Measurements from ENCODE around the gene KRT6B. TPM values are rescaled to one million over a fixed set of nuclear protein-coding genes. Genes with fewer than 3 reads are reported as not detected.
"Not testable (repeated sequence)": the region's sequence is repeated elsewhere in the genome, so short reads cannot be mapped to it uniquely, and the experiment has no call there.

KRT6B gene
- total and polyA plus RNA-seq, 2 donors (not counting 3 experiments of a cell fraction or from before 2014, with no cell fraction given): 0.03 TPM; not detected in 1

DNA sequence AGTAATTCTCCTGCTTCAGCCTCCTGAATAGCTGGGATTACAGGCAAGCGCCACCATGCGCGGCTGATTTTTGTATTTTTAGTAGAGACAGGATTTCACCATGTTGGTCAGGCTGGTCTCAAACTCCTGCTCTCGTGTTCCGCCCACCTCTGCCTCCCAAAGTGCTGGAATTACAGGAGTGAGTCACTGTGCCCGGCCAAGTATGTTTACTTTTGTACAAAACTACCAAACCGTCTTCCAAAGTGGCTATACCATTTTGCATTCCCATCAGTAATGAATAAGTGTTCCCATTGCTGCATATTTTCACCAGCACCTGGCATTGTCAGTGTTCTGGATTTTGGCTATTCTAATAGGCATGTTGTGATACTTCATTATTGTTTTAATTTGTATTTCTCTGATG is 49.5 kb upstream of the KRT6B start:
- ChIA-PET POLR2A (no interaction called here), CTCF (interaction anchor here (0.7 kb wide), 1 partner anchor 12 kb away, joined by 3 read pairs; no protein-coding TSS in a partner anchor)
- Histone ChIP-seq H3K4me1 (ENCODE audit: control insufficient read depth, extremely low read depth, insufficient read depth, low read length) (no peaks in the 10 kb centered on the region), H3K9ac (replicated peaks; ENCODE audit: extremely low read depth, insufficient read depth, low read length) (no peak overlapping the region), H3K9me1 (replicated peaks; ENCODE audit: control insufficient read depth, extremely low read depth, insufficient read depth, low read length) (no peaks in the 10 kb centered on the region), H3K4me3 (replicated peaks in 1 of 3; ENCODE audit: insufficient read depth in 1 of 3, low read depth in 1 of 3, low read length in 3 of 3) (no peak overlapping the region), H3K36me3 (ENCODE audit: control insufficient read depth in 2 of 2, extremely low read depth in 1 of 2, insufficient read depth in 2 of 2, low read length in 2 of 2) (no peaks in the 10 kb centered on the region), H2AFZ (ENCODE audit: low read depth, low read length) (no peak overlapping the region), H3K4me2 (ENCODE audit: insufficient read depth, low read length) (no peak overlapping the region), H4K20me1 (replicated peaks; ENCODE audit: control insufficient read depth, extremely low read depth, insufficient read depth, low read length) (no peaks in the 10 kb centered on the region), H3K27ac (ENCODE audit: insufficient read depth, low read depth, low read length) (no peak overlapping the region), H3K27me3 (ENCODE audit: control insufficient read depth in 2 of 2, insufficient read depth in 2 of 2, low read length in 2 of 2) (peaks cover 5 to 25% of the 10 kb centered on the region in 2 experiments), H3K9me3 (replicated peaks; ENCODE audit: control insufficient read depth, insufficient read depth, low read length) (no peaks in the 10 kb centered on the region), H3K79me2 (ENCODE audit: control insufficient read depth, insufficient read depth, low read length) (no peaks in the 10 kb centered on the region)
- no TSS peak for BruUV-seq (replicated peaks)
- intact Hi-C loops (cut with micrococcal nuclease) (no loop called here), dilution Hi-C loops (cut with MboI; ENCODE audit: extremely low pct_ligation_motif_present, low sequenced_read_pairs) (no loop called here)
- no peak for TF ChIP-seq JUN (IDR thresholded peaks at IDR 0.05; ENCODE audit: borderline replicate concordance, insufficient read depth, insufficient read length, low read depth)
- no peak for TF ChIP-seq GATA2 (IDR thresholded peaks at IDR 0.05; ENCODE audit: insufficient read depth, insufficient read length, low read depth, low read length)
- no peak for TF ChIP-seq FOS (IDR thresholded peaks at IDR 0.05; ENCODE audit: borderline replicate concordance, insufficient read depth, low read length)
- TF ChIP-seq CTCF (IDR thresholded peaks at IDR 0.05; ENCODE audit: extremely low read depth in 1 of 2, insufficient read depth in 1 of 2, low read depth in 1 of 2, low read length in 2 of 2): no peak
- TF ChIP-seq MAX (IDR thresholded peaks at IDR 0.05; ENCODE audit: insufficient read depth, insufficient read length): no peak
- FAIRE-seq (no peak), DNase-seq (ENCODE audit: low read depth, low spot score) (no peak)

DNA sequence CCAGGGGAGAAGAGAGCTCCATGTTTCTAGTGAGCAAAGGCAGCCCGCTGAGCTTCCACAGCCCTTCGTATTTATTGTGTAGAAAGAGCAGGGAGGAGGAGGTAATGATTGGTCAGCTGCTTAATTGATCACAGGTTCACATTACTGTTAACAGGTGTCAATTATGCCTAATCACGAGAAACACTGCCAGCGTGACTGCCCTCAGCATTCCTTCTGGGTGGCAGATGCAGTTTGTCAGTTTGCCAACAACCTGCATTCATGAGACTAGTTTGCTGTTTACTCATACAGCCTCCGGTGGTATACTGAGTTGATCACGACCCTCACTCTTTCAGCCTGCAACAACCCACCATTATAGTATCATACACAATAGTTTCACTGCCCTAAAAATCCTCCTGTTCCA is 48.6 kb upstream of the KRT6B start:
- H3K79me2 ChIP-seq (ENCODE audit: control insufficient read depth, insufficient read depth, low read length); FAIRE-seq; H2AFZ ChIP-seq (ENCODE audit: low read depth, low read length); H4K20me1 ChIP-seq (replicated peaks; ENCODE audit: control insufficient read depth, extremely low read depth, insufficient read depth, low read length); intact Hi-C loops (cut with micrococcal nuclease); H3K9me1 ChIP-seq (replicated peaks; ENCODE audit: control insufficient read depth, extremely low read depth, insufficient read depth, low read length); H3K4me1 ChIP-seq (ENCODE audit: control insufficient read depth, extremely low read depth, insufficient read depth, low read length); dilution Hi-C loops (cut with MboI; ENCODE audit: extremely low pct_ligation_motif_present, low sequenced_read_pairs); H3K9ac ChIP-seq (replicated peaks; ENCODE audit: extremely low read depth, insufficient read depth, low read length); BruUV-seq (replicated peaks); DNase-seq (ENCODE audit: low read depth, low spot score); H3K4me3 ChIP-seq (replicated peaks in 1 of 3; ENCODE audit: insufficient read depth in 1 of 3, low read depth in 1 of 3, low read length in 3 of 3); POLR2A ChIA-PET; H3K36me3 ChIP-seq (ENCODE audit: control insufficient read depth in 2 of 2, extremely low read depth in 1 of 2, insufficient read depth in 2 of 2, low read length in 2 of 2); H3K4me2 ChIP-seq (ENCODE audit: insufficient read depth, low read length); H3K9me3 ChIP-seq (replicated peaks; ENCODE audit: control insufficient read depth, insufficient read depth, low read length); H3K27ac ChIP-seq (ENCODE audit: insufficient read depth, low read depth, low read length): not testable (repeated sequence)
- peaks cover 5 to 15% of the 10 kb centered on the region in 2 experiments for H3K27me3 ChIP-seq (ENCODE audit: control insufficient read depth in 2 of 2, insufficient read depth in 2 of 2, low read length in 2 of 2)
- CTCF ChIA-PET: interaction anchor here (1.2 kb wide), 2 partner anchors 8 to 16 kb away, joined by 3 to 4 read pairs; no protein-coding TSS in a partner anchor
